Esophagus squamous epithelium (tissue), 4 donors: ENCODE data around the gene KIAA0319L.

Experiments
- CTCF ChIP-seq, 6 experiments: fragments of 450-650 bp in 4 of 6; fragments of 200-600 bp in 2 of 6; sonication (generic) in 2 of 6; IDR thresholded peaks; one replicate each; pipeline ENCODE4 v1.5.1; 2016 to 2019; ENCODE audit warnings: antibody characterized with exemption in 6 of 6, mild to moderate bottlenecking in 4 of 6, moderate library complexity in 4 of 6
- POLR2A ChIP-seq, 4 donors: fragments of 450-650 bp; IDR thresholded peaks; one replicate each; pipeline ENCODE4 v1.6.1; 2017; ENCODE audit warnings: antibody characterized with exemption in 4 of 4, mild to moderate bottlenecking in 4 of 4, moderate library complexity in 3 of 4

- TF ChIP-seq CTCF (IDR thresholded peaks at IDR 0.05) (no peak), POLR2A (IDR thresholded peaks at IDR 0.05) (no peak)
Observed at GRCh38 chr1:35486858-35487408, 70.3 kb downstream of the KIAA0319L start.
